Fibroblast of skin of back (primary cell): ENCODE results near the gene BOLL.
"Not testable (repeated sequence)": the region's sequence is repeated elsewhere in the genome, so short reads cannot be mapped to it uniquely, and the experiment has no call there.

Experiments
- DNase-seq: peaks from one replicate; pipeline ENCODE4 v3.0.0-alpha.2; 2013

Gene BOLL

DNA sequence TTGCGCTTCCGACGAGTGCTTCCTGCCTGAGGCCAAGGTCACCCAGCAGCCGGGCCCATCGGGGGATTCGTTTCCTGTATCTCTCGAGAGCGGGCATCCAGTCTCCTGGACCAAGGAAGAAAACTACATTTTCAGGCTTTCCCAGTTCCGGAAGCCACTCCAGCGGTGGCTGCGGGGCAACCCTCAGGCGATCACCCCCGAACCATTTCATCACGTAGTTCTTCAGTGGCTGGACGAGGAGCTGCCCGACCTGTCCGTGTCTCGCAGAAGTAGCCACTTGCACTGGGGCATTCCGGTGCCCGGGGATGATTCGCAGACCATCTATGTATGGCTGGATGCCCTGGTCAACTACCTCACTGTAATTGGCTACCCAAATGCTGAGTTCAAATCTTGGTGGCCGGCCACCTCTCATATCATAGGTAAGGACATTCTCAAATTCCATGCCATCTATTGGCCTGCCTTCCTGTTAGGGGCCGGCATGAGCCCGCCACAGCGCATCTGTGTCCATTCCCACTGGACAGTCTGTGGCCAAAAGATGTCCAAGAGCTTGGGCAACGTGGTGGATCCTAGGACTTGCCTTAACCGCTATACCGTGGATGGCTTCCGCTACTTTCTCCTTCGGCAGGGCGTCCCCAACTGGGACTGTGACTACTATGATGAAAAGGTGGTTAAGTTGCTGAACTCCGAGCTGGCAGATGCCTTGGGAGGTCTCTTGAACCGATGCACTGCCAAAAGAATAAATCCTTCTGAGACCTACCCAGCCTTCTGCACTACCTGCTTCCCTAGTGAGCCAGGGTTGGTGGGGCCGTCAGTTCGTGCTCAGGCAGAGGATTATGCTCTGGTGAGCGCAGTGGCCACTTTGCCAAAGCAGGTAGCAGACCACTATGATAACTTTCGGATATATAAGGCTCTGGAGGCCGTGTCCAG, 78.9 kb downstream of the BOLL start:
- no peak for DNase-seq

DNA sequence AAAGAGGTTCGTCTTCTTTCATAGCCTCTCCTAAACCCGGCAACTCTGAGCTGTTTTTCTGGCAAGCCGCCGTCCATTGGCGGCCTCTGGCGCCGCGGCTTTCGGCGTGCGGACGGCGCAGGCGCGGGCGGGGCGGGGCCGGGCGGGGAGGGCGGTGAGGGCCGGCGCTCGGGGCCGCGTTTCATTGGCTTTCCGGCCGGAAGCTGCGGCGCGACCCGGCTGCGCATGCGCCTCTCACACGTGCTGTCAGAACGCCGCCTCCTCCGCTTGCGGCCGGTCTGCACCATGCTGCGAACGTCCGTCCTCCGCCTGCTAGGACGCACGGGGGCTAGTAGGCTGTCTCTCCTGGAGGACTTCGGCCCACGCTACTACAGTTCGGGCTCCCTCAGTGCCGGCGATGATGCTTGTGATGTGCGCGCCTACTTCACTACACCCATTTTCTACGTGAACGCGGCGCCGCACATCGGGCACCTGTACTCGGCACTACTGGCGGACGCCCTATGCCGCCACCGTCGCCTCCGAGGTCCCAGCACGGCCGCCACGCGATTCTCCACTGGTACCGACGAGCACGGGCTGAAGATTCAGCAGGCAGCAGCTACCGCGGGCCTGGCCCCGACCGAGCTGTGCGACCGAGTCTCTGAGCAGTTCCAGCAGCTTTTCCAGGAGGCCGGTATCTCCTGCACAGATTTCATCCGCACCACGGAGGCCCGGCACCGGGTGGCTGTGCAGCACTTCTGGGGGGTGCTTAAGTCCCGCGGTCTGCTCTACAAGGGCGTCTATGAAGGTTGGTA, 79.8 kb downstream of the BOLL start, which contains the start of gene MARS2:
TSS of gene MARS2 (plus strand) at position 249 of the 791 bp plus-strand sequence. CDS start at position 286, 37 bp downstream.
- peak; percentile 90 for DNase-seq

DNA sequence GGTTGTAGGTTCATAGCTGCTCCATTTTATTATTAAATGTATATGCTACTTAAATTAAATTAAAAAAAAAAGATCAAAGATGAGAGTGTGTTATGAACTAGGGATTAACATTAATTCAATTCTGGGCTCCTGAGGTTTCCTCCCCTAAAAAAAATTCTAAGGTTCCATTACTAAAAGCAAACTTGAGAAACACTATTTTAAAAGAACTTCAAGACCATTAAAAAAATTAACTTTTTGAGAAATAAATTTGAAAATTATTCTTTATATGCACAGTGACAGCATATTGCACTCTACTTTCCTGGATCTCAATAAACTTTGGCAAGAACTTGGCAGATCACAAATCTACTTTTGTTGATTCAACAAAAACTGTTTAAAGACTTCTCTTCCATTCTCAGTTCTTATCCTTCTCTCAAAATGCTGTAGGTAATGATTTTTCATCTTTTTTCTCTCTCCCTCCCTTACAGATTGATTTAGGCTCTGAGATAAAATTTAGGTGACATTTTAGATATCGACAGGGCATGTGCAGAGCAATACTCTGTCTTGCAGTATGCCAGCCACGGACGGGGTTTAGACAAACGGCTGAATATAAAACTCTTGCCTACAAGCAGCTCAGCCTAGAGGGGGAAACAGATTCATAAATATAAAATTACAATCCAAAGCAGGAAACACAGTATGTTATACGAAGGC, 80.5 kb downstream of the BOLL start:
- DNase-seq, result no peak

DNA sequence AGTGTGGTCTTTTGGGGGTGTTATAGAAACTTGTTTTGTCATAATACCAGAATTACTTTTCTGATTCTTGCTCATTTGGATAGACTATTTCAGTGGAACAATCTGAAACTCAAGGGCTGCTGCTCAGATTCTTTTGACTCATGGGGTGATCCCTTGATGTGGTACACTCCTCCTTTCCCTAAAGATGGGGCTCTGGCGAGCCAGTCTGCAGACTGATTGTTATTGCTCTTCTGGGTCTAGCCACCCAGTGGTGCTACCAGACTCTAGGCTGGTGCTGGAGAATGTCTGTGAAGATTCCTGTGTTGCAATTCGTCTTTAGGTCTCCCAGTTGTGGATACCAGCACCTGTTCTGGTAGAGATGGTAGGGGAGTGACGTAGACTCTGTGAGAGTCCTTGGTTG, 84.2 kb downstream of the BOLL start:
- DNase-seq, result no peak

DNA sequence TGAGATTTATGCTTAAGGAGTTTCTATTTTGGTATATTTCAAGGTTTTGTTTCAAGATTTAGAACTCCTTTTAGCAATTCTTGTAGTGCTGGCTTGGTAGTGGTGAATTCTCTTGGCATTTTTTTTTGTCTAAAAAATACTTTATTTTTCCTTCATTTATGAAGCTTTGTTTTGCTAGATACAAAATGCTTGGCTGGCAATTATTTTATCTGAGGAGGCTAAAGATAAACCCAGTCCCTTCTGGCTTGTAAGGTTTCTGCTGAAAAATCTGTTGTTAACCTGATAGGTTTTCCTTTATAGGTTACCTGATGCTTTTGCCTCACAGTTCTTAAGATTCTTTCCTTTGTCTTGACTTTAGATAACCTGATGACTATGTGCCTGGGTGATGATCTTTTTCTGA, 85.4 kb downstream of the BOLL start:
- DNase-seq, result not testable (repeated sequence)

DNA sequence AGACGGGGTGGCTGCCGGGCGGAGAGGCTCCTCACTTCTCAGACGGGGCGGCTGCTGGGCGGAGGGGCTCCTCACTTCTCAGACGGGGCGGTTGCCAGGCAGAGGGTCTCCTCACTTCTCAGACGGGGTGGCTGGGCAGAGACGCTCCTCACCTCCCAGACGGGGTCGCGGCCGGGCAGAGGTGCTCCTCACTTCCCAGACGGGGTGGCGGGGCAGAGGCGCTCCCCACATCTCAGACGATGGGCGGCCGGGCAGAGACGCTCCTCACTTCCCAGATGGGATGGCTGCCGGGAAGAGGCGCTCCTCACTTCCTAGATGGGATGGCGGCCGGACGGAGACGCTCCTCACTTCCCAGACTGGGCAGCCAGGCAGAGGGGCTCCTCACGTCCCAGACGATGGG, 88.5 kb downstream of the BOLL start:
- DNase-seq, result not testable (repeated sequence)

DNA sequence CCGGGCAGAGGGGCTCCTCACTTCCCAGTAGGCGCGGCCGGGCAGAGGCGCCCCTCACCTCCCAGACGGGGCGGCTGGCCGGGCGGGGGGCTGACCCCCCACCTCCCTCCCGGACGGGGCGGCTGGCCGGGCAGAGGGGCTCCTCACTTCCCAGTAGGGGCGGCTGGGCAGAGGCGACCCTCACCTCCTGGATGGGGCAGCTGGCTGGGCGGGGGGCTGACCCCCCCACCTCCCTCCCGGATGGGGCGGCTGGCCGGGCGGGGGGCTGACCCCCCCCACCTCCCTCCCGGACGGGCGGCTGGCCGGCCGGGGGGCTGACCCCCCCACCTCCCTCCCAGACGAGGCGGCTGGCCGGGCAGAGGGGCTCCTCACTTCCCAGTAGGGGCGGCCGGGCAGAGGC, 89.1 kb downstream of the BOLL start:
- not testable (repeated sequence) for DNase-seq

DNA sequence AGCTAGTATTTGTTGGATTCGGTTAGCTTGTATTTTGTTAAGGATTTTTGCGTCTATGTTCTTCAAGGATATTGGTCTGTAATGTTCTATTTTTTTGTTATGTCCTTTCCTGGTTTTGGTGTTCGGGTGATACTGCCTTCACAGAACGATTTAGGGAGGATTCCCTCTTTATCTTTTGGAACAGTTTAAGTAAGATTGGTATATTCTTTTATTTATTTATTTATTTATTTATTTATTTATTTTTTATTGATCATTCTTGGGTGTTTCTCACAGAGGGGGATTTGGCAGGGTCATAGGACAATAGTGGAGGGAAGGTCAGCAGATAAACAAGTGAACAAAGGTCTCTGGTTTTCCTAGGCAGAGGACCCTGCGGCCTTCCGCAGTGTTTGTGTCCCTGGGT, 89.9 kb downstream of the BOLL start:
- DNase-seq, result not testable (repeated sequence)

DNA sequence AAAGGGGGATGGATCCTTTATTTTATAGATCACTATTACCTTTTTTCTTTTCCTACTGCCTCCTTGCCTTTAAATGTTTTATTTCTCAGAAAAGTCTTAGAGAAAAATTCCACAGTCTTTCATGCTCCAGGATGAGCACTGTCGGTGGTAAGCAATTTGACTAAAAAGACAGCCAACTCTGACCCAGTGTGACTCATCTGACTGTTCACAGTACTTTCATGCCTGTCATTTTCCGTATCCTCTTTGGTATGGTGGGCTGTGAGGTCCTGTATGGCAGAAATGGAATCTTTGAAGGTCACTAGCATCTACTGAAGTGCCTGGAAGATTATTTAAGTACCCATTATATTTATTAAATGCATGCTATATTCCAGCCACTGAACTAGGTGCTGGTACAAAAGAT, 107.6 kb downstream of the BOLL start:
- DNase-seq, result peak; percentile 68

DNA sequence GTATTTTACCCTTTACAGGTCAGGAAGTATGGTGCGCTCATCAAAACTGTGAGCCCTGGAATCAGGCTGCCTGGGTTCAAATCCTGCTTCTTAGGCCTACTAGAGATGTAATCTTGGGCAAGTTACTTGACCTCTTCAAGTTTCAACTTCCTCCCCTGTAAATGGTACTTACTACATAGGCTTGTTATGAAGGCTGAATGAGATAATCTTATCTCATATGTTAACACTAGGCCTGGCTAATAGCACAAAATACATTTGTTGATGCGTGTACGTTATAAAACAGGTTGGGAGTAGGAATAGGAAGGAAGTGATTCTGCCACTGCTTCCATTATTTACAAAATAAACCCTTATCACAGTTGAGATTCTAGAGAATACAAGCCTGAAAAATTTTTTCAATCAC, 108.1 kb downstream of the BOLL start:
- DNase-seq, result no peak
